MM.1S (cell line): ENCODE results near the gene SH3RF3.

Experiments used
- EZH2phosphoT487 ChIP-seq: fragments of 300-600 bp; sonication (generic); IDR thresholded peaks from 2 replicates; pipeline ENCODE4 v1.6.1; 2018; ENCODE audit warnings: antibody characterized with exemption, low read length
- TF ChIP-seq, protein P1 (sequence below): fragments of 300-600 bp; sonication (generic); IDR thresholded peaks from 2 replicates; pipeline ENCODE4 v1.5.1; 2016; ENCODE audit warnings: antibody characterized with exemption, low read length, mixed read lengths

DNA sequence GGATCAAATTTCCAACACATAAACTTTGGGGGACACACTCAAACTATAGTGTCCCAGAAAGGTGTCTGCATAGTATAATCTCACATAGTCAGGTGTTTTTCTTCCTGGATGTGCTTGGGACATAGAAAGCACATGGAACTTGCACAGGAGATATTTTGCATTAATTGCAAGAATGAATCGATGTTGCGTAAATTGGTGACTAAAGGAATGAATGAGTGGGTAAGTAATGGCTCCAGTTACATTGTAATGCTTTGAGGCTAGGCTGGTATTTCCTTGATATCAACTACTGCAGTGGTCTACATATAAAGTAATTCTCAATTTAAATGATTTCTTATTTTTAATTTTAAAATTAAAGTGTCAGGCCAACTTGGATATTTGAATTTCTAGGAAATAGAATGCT, 53.4 kb downstream of the SH3RF3 start:
- TF ChIP-seq, protein P1, sequence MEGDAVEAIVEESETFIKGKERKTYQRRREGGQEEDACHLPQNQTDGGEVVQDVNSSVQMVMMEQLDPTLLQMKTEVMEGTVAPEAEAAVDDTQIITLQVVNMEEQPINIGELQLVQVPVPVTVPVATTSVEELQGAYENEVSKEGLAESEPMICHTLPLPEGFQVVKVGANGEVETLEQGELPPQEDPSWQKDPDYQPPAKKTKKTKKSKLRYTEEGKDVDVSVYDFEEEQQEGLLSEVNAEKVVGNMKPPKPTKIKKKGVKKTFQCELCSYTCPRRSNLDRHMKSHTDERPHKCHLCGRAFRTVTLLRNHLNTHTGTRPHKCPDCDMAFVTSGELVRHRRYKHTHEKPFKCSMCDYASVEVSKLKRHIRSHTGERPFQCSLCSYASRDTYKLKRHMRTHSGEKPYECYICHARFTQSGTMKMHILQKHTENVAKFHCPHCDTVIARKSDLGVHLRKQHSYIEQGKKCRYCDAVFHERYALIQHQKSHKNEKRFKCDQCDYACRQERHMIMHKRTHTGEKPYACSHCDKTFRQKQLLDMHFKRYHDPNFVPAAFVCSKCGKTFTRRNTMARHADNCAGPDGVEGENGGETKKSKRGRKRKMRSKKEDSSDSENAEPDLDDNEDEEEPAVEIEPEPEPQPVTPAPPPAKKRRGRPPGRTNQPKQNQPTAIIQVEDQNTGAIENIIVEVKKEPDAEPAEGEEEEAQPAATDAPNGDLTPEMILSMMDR = no peak
- TF ChIP-seq EZH2phosphoT487 = no peak
